Panc1 (cell line): ENCODE results near the gene DRD2.

Experiments used
- POLR2AphosphoS5 ChIP-seq: IDR thresholded peaks from 2 replicates; pipeline ENCODE4 v1.6.1; 2012; ENCODE audit warnings: mild to moderate bottlenecking, low read depth, low read length, moderate library complexity
- SIN3A ChIP-seq: IDR thresholded peaks from 2 replicates; pipeline ENCODE4 v1.6.1; 2012; ENCODE audit warnings: low read depth, mild to moderate bottlenecking, low read length, moderate library complexity, borderline replicate concordance; ENCODE audit not compliant: insufficient read depth
- TCF7L2 ChIP-seq: IDR thresholded peaks from 2 replicates; pipeline ENCODE4 v1.6.1; 2011; ENCODE audit warnings: mild to moderate bottlenecking, low read depth, low read length, inconsistent platforms
- TF ChIP-seq, protein P1 (sequence below): fragments of 450-650 bp; IDR thresholded peaks from 2 replicates; pipeline ENCODE4 v1.5.1; 2017; ENCODE audit warnings: mild to moderate bottlenecking
- TF ChIP-seq, protein P2 (sequence below), 2 experiments: IDR thresholded peaks; 2 replicates each; pipeline ENCODE4 v1.6.1; 2011 to 2012; ENCODE audit warnings: low read depth in 2 of 2, control low read depth in 1 of 2, low read length in 1 of 2, mild to moderate bottlenecking in 1 of 2, moderate library complexity in 1 of 2; ENCODE audit not compliant: insufficient read depth in 1 of 2

DNA sequence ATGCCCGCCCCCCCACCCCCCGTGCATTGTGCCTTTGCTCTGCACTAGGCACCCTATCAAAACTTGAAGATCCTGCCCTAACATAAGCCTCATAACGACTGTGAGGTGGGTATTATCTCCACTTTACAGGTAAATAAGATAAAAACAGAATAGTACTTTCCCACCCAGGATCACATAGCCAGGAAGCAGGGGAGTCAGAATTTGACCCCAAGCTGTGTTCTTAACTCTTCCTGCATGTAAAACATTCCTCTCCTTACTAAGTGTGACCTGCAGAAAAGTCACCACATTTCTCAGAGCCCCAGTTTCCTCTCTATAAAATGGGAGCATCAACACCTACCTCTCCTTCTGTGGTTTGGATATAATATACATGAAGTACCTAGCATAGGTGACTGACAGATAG, 105.8 kb downstream of the DRD2 start:
- TF ChIP-seq, protein P1, sequence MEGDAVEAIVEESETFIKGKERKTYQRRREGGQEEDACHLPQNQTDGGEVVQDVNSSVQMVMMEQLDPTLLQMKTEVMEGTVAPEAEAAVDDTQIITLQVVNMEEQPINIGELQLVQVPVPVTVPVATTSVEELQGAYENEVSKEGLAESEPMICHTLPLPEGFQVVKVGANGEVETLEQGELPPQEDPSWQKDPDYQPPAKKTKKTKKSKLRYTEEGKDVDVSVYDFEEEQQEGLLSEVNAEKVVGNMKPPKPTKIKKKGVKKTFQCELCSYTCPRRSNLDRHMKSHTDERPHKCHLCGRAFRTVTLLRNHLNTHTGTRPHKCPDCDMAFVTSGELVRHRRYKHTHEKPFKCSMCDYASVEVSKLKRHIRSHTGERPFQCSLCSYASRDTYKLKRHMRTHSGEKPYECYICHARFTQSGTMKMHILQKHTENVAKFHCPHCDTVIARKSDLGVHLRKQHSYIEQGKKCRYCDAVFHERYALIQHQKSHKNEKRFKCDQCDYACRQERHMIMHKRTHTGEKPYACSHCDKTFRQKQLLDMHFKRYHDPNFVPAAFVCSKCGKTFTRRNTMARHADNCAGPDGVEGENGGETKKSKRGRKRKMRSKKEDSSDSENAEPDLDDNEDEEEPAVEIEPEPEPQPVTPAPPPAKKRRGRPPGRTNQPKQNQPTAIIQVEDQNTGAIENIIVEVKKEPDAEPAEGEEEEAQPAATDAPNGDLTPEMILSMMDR = no peak
- TF ChIP-seq POLR2AphosphoS5 (no peak), SIN3A (no peak), TCF7L2 (no peak)
- TF ChIP-seq, protein P2, sequence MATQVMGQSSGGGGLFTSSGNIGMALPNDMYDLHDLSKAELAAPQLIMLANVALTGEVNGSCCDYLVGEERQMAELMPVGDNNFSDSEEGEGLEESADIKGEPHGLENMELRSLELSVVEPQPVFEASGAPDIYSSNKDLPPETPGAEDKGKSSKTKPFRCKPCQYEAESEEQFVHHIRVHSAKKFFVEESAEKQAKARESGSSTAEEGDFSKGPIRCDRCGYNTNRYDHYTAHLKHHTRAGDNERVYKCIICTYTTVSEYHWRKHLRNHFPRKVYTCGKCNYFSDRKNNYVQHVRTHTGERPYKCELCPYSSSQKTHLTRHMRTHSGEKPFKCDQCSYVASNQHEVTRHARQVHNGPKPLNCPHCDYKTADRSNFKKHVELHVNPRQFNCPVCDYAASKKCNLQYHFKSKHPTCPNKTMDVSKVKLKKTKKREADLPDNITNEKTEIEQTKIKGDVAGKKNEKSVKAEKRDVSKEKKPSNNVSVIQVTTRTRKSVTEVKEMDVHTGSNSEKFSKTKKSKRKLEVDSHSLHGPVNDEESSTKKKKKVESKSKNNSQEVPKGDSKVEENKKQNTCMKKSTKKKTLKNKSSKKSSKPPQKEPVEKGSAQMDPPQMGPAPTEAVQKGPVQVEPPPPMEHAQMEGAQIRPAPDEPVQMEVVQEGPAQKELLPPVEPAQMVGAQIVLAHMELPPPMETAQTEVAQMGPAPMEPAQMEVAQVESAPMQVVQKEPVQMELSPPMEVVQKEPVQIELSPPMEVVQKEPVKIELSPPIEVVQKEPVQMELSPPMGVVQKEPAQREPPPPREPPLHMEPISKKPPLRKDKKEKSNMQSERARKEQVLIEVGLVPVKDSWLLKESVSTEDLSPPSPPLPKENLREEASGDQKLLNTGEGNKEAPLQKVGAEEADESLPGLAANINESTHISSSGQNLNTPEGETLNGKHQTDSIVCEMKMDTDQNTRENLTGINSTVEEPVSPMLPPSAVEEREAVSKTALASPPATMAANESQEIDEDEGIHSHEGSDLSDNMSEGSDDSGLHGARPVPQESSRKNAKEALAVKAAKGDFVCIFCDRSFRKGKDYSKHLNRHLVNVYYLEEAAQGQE (IDR thresholded peaks at IDR 0.05; ENCODE audit: insufficient read depth in 1 of 2, low read depth in 2 of 2, low read length in 1 of 2) = no peak
